HG02623 (cell line): ENCODE data around the gene PGC.

Source experiments
- ATAC-seq: cut with Tn5 transposase; IDR thresholded peaks from one replicate; pipeline ENCODE4 v1.9.1; 2021; ENCODE audit warnings: moderate library complexity; ENCODE audit not compliant: unreplicated experiment

PGC gene

GRCh38 chr6:41732591-41733359 is 14.4 kb downstream of the PGC start:
- peak; percentile 28 for ATAC-seq

- ATAC-seq: no peak
These were observed 15.0 kb downstream of the PGC start for GRCh38 chr6:41732149-41732548.

DNA sequence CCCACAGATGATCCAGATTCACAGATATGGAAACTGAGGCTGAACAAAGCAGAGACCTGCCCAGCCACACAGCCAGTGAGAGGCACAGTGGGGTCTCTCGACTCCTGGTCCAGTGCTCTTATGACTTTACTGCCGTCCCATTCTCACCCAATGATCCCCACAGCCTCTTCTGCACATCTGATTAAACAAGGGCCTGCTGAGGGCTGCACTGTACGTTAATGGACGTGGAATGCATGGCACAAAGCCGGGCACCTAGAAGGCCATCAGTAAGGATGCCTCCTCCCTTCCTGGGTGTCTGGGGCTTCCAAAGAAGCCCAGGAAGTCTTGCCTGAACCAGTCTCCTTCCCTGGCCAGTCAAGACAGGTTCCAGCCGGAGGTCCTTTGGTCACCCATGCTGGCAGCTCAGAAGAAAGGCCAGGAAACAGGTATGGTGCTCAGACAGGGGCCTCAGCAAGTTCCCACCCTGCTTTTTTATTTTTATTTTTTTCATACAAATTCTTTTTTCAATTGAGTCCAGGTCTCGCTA is 15.6 kb downstream of the PGC start:
- ATAC-seq: no peak

GRCh38 chr6:41730531-41731436 is 16.4 kb downstream of the PGC start:
- ATAC-seq: no peak

DNA sequence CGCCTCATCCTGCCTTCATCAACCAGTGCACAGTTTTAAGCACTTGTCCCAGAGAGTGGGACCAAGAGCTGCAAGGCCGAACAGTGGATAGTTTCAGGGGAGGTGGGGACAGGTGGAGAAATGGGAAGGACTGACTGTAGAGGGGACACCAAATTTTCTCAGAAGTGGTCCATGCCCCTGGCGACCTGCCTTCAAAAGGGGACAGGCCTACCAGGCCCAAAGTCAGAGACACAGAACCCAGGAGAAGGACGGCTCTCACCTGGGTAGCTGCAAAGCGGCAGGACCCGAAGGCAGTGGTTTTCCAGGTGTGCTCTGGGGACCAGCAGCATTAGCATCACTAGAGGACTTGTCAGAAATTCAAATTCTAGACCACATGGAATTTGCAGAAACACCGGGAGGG is 17.6 kb downstream of the PGC start:
- ATAC-seq: no peak

DNA sequence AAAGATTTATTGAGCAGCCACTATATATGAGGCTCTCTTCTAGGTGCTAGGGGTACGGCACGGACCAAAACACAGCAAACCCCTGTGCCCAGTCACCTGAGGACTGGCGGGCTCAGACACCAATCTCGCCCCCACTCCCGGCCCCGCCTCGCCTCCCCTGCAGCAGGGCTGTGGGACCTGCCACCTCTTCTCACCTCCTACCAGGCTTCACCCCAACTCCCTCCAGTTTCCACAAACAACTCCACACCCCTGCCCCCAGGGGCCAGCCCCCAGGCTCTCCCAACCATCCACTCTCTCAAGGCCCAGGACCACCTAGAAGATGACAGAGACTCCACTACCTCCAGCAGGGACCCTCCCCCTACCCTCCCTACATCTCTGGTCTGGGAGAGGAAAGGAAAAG is 18.2 kb downstream of the PGC start:
- no peak for ATAC-seq

DNA sequence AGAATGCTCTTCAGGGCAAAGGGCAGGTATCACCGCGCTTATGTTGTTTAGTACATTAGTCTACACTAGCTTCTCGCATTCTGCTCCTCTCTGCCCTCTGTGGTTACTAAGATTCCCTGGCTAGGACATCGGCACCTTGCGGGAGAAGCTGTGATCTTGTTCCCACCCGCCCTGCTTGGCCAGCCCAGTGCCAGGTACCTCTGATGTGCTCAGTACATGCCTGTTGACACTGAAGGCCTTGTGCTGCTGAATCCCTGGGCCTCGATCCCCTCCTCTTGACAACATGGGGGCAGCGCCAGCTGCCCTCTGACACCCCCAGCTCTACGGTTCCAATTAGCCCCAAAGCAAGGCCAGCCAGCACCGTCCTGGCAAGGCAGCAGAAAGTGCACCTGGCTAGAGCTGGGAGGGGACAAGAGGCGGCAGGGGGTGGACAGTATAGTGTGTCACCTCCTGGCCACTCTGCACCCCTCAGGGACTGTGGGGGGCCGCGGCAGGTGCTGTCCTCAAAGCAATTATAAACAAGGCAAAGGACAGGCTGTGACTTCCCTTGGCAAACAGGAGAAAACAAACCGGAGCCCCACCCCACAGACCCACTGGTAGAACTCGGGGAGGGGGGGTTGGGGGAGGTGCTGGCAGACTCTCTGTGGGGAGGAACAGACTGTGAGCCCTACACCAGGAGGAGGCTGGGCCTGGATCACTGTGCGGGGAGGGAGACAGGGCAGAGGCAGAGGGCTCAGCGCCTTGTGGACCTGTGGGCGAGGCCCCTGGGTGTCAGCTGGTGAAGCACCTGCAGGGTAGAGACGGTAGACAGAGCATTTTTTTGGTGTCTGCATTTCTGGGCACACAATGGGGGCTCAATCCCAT is 18.9 kb downstream of the PGC start:
- no peak for ATAC-seq

GRCh38 chr6:41727705-41728072 is 19.5 kb downstream of the PGC start:
- ATAC-seq: no peak

DNA sequence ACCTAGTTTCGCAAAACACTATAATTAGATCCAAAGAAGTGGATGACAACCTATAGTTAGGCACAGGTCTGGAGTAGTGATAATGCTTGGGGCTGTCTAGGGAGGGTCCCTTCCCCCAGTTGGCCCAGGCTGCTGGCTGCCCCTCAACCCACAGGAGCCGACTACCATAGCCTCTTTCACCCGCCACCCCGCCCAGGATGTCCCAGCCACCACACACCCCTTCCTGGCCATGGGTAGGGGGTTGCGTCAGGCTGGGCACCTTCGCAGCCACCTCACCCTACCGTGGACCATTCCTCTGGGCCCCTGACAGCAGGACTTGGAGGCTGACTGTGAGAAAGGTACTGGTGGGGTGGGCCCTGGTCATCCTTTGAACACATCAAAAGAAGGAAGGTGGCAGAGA is 20.3 kb downstream of the PGC start:
- no peak for ATAC-seq

DNA sequence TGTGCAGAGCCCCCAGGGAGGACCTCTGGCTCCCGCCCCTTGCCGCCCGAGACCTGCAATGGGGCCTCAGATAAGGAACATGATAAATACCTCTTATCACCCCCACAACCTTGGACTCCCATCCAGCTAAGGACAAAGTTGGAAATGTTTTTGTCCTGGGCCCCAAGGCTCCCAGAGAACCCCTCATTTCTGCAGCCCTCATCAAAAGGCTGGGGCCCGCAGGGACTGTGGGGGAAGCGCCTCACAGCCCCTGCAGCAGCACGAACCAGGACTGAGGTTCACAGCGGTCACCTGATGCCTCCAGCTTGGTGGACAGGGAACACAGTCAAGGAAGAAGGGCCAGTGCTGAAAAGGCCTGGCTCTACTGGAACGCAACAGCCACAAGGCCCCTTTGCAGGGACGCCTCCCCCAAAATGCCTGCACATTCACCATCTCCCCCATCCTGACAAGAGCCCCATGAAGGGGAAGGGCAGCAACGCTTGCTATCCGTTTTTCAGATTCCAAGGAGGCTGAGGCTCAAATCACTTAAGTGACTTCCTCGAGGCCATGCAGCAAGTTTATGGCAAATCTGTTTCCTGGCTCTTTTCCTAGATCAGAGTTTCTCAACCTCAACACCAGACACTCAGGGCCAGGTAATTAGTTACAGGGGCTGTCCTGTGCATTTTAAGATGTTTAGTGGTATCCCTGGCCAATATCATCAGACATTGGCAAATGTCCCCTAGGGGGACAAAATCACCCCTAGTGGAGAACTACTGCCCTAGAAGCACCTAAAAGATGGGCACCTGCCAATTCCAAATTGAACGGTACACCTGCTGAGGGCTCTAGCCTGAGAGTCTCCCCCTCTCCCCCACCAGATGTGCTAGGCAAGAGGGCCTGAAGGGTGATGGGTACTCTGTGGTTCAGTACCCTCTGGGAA is 22.4 kb downstream of the PGC start:
- no peak for ATAC-seq

GRCh38 chr6:41724228-41724580 is 23.0 kb downstream of the PGC start:
- ATAC-seq: no peak

- ATAC-seq: peak; percentile 69
These were observed 23.5 kb downstream of the PGC start for GRCh38 chr6:41723530-41724227.

GRCh38 chr6:41722969-41723529 is 24.1 kb downstream of the PGC start:
- no peak for ATAC-seq

DNA sequence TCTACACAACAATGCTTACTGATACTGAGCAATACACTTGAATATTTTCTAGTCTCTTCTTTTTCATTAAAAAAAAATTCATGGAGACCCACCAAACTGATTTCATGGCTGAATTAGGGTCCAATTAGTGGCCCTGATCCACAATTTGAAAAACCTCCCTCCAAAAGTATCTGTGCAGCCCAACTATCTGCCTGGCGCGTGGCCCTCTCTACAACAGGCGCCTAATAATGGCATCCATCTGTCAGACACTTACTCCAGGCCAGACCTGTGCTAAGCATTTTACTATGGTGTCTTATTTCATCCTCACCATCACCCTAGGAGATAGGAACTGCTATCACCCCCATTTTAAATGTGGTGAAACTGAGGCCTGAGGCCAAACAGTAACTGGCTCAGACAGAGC is 25.8 kb downstream of the PGC start:
- no peak for ATAC-seq

DNA sequence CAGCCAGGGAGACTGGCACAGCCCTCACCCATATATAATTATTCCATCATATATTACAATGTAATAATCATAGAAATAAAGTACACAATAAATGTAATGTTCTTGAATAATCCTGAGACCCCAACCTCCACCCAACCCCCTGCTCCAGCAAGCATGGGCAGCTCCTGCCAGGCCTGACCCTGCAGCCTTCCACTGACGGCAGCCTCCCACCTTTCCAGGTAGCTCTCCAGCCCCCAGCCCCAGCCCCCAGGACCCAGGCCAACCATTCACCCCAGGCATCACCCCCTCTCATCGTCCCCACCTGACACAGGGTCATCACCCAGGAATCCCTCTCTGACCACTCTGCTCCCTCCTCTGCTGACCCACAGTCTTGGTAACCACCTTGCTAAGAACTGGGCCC is 26.4 kb downstream of the PGC start:
- no peak for ATAC-seq

GRCh38 chr6:41720262-41720620 is 27.0 kb downstream of the PGC start:
- no peak for ATAC-seq

DNA sequence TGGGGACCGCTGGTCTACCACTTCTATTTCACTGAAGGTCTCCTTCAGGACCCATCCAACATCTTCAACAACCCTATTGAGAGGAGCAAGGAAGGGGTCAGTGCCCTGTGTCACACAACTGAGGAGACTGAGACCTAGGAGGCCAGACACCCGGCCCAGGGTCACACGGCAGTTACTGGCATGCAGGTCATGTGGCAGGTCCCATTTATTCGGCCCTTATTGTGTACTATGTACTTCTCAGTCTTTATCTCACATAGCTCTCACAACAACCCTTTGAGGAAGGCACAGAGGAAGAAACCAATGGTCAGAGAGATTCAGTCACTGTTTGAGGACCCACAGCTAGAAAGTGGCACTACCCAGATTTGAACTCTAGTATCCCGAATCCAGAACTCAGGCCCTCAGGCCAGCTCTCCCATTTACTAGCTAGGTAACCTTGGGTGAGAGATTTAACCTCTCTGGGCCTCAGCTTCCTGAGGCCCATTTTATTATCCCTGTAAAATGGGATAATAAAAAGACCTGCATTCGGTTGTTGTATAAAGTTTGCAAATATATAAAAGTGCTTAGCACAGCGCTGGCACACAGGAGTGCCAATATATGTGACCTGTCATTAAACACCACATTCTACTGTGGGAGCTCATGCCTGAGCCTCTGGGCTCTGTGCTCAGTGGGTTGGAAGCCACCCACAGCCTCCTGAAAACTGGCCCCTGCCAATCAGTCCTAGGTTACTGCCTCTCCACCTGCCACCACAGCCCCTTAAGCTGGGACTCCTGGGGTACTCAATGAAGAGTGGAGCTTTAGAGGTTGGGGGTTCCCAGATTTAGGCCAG is 27.5 kb downstream of the PGC start:
- ATAC-seq: no peak

DNA sequence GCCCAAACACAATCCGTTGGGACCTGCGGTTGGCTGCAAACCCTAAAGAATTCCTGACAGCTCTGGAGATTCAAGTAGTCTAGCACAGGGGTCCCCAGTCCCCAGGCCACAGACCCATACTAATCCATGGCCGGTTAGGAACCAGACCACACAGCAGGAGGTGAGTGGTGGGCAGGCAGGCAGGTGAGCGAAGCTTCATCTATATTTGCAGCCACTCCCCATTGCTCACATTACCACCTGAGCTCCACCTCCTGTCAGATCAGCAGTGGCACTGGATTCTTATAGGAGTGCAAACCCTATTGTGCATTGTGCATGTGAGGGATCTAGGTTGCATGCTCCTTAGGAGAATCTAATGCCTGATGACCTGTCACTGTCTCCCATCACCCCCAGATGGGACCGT is 28.4 kb downstream of the PGC start:
- no peak for ATAC-seq

GRCh38 chr6:41717392-41717736 is 29.8 kb downstream of the PGC start:
- no peak for ATAC-seq
